Right atrium auricular region (tissue), 2 donors: Measurements from ENCODE around the gene MLXIPL. TPM values are rescaled to one million over a fixed set of nuclear protein-coding genes. Genes with fewer than 3 reads are reported as not detected.
A peak's percentile ranks its signal among the peaks of the same experiment; 100 is the strongest.

Experiments
- DNase-seq: peaks from one replicate; pipeline ENCODE4 v3.0.0-alpha.2; 2019; ENCODE audit warnings: low spot score
- H3K27ac ChIP-seq, 2 donors: fragments of 200-600 bp; sonication (generic); 1 replicate in 1 of 2; 2 replicates in 1 of 2; pipeline ENCODE4 v1.5.1; 2016 to 2019
- H3K27me3 ChIP-seq, 2 donors: fragments of 200-600 bp; sonication (generic); one replicate each; pipeline versions ENCODE4 v1.5.1 to v1.6.0; 2017 to 2019
- H3K36me3 ChIP-seq: fragments of 200-600 bp; sonication (generic); one replicate; pipeline ENCODE4 v1.5.1; 2016
- H3K4me1 ChIP-seq, 2 donors: fragments of 200-600 bp; sonication (generic); one replicate each; pipeline versions ENCODE4 v1.5.1 to v1.6.0; 2017 to 2019
- H3K4me3 ChIP-seq, 2 donors: fragments of 200-600 bp; sonication (generic); 1 replicate in 1 of 2; 2 replicates in 1 of 2; pipeline ENCODE4 v1.5.1; 2017 to 2019; ENCODE audit warnings: mild to moderate bottlenecking in 1 of 2, moderate library complexity in 1 of 2
- H3K9me3 ChIP-seq, 2 donors: fragments of 200-600 bp; sonication (generic); one replicate each; pipeline ENCODE4 v1.5.1; 2019
- total RNA-seq, 2 donors: library from RNA; depleted of rRNA; stranded (reverse); fragments of >200 nt; gene quantifications; one replicate each; pipeline ENCODE4 v1.1.0, GENCODE V29; 2016
- TF ChIP-seq, protein P1 (sequence below), 2 donors: fragments of 200-600 bp; sonication (generic); IDR thresholded peaks; one replicate each; pipeline ENCODE4 v1.5.1; 2019; ENCODE audit warnings: antibody characterized with exemption in 2 of 2

MLXIPL gene
- total RNA-seq, 2 donors from 2014 or later: 0.41 to 1.3 TPM

DNA sequence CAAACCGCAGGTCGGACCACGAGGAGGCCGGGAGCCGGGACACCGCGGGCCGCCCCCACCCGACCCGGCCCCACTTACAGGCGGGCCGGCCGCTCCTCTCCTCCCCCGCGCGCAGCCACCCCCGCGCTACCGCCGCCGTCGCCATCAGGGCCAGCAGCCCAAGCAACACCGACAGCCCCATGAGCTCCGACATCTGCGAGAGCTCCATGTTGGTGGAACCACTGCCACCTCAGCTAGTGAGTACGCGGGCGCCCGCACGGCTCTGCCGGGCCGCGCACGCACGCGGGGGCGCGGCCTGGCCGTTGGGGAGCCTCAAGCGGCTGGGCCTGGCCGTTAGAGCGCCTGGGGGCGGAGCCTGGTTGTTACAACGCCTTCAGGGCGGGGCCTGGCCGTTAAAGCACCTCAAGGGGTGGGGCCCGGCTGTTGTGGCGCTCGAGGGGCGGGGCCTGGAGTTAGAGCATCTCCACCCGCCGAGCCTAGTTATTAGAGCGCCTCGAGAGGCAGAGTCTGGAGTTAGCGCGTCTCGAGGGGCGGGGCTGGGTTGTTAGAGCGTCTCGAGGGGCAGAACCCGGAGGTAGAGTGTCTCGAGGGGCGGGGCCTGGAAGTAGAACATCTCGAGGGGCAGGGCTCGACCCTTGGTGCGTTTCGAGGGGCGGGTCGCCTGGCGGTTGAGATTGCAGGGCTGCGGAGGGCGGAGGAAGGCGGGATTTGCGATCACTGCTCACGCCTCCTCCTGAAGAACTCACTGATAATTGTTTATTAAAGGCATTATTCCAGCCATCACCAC lies 45.8 kb downstream of the MLXIPL start, which contains the start of gene TBL2:
TSS of gene TBL2 (minus strand) at position 238 of the 787 bp plus-strand sequence. CDS start at position 208, 30 bp downstream.
- peak; percentile 98 for DNase-seq
- Histone ChIP-seq H3K27me3 (no peaks in the 10 kb centered on the region), H3K27ac (peak within 1 kb of the TSS; percentile 93 to 94), H3K36me3 (peaks cover 23% of the 10 kb centered on the region), H3K4me3 (peak within 1 kb of the TSS; percentile 98 to 99), H3K9me3 (no peaks in the 10 kb centered on the region), H3K4me1 (peaks cover 0 to 27% of the 10 kb centered on the region in 2 donors)
- TF ChIP-seq, protein P1, sequence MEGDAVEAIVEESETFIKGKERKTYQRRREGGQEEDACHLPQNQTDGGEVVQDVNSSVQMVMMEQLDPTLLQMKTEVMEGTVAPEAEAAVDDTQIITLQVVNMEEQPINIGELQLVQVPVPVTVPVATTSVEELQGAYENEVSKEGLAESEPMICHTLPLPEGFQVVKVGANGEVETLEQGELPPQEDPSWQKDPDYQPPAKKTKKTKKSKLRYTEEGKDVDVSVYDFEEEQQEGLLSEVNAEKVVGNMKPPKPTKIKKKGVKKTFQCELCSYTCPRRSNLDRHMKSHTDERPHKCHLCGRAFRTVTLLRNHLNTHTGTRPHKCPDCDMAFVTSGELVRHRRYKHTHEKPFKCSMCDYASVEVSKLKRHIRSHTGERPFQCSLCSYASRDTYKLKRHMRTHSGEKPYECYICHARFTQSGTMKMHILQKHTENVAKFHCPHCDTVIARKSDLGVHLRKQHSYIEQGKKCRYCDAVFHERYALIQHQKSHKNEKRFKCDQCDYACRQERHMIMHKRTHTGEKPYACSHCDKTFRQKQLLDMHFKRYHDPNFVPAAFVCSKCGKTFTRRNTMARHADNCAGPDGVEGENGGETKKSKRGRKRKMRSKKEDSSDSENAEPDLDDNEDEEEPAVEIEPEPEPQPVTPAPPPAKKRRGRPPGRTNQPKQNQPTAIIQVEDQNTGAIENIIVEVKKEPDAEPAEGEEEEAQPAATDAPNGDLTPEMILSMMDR (IDR thresholded peaks at IDR 0.05): no peak

DNA sequence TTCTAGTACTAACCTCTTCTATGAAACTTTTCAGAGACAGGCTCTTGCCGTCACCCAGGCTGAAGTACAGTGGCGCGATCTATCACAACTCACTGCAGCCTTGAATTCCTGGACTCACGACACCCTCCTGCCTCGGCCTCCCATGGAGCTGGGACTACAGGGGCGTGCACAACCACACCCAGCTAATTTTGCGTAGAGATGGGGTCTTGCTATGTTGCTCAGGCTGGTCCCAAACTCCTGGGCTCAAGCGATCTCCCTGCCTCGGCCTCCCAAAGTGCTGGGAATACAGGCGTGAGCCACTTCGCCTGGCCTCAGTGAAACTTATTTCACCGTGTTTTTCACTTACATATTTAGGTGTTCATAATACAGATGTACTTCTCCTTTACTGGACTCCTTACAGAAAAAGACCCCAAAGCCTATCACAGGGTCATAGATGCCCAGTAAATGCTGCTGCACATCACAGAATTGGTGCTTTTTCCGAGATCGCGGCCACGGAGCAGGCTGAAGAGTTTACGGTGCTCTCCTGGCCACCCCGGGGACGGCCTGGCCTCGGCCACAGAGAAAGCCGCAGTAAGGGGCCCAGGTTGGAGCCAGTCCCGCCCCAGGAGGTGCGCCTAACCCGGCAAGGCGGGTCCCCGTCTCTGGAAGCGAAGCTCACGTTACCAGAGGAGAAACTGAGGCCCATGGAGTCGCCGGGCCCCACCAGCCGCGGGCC lies 46.5 kb downstream of the MLXIPL start:
- no peak for DNase-seq
- peaks cover 0 to 27% of the 10 kb centered on the region in 2 donors for H3K4me1 ChIP-seq
- peaks cover 31% of the 10 kb centered on the region for H3K36me3 ChIP-seq
- no peaks in the 10 kb centered on the region for H3K27me3 ChIP-seq
- TF ChIP-seq, protein P1 (IDR thresholded peaks at IDR 0.05): no peak
- peak overlapping the region; percentile 93 to 94 for H3K27ac ChIP-seq
- no peaks in the 10 kb centered on the region for H3K9me3 ChIP-seq
- peak overlapping the region; percentile 98 to 99 for H3K4me3 ChIP-seq

DNA sequence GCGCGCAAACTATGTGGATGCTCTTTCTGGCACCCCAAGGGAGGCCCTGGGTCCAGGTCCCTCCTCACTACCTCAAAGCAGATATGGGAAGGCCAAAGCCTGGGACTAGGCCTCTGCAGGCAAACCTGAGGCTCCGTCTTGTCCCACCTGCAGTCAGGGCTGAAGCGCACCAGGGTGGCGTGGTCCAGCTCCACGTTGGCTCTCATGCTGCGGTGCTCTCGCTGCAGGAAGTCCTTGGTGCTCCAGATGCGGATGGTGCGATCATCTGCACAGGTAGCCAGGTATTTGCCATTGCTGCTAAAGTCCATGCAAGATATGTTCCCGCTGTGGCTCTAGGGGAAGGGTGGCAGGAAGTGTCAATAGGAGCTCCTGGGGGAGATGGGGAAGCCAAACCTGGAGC lies 50.5 kb downstream of the MLXIPL start:
- TF ChIP-seq, protein P1 (IDR thresholded peaks at IDR 0.05): no peak

DNA sequence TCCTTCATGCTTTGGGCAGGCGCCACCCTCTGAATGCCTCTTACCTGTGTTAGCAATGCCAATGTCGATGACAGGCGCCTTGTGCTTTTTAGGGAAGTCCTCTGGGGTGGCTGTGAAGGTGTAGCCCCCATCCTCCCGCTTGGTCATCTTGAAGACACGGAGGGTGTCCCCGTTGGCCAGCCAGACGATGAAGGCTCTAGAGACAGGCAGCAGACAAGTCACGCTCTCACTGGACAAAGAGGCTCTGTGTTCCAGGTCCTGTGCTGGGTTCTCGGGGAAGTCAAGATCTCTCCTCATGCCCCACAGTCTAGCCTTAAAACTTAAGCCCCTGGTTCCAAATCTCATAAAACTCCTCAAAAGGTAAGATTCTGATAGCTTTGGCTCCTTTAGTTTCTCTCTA lies 51.0 kb downstream of the MLXIPL start:
- Histone ChIP-seq H3K4me3 (no peak overlapping the region), H3K27me3 (no peaks in the 10 kb centered on the region), H3K4me1 (peaks cover 0 to 21% of the 10 kb centered on the region in 2 donors), H3K36me3 (peaks cover 62% of the 10 kb centered on the region), H3K9me3 (no peaks in the 10 kb centered on the region), H3K27ac (no peak overlapping the region)
- TF ChIP-seq, protein P1 (IDR thresholded peaks at IDR 0.05): no peak
- DNase-seq: no peak

More for the DNA sequence above, 50.5 kb downstream of the MLXIPL start:
- DNase-seq: no peak
- Histone ChIP-seq H3K4me1 (peaks cover 0 to 21% of the 10 kb centered on the region in 2 donors), H3K27ac (no peak overlapping the region), H3K27me3 (no peaks in the 10 kb centered on the region), H3K4me3 (no peak overlapping the region), H3K36me3 (peaks cover 62% of the 10 kb centered on the region), H3K9me3 (no peaks in the 10 kb centered on the region)

DNA sequence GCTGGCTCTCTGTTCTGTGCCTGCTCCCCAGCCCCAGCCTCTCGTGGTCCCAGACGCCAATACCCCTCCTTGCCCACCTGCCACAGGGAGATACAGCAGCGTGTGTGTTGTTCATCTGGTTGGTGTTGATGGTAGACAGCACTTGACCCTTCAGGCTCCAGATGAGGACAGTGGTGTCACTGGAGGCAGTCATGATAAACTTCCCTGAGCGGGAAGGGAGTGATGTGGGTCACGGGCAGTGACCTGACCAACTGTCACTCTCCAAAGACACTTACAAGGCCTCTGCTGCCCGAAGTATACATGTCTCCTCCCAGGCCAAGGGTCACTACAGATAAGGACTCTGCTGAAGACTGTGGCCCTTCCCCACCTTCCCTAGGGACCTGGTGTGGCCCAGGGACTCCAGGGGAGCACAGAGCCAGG lies 51.5 kb downstream of the MLXIPL start:
- TF ChIP-seq, protein P1 (IDR thresholded peaks at IDR 0.05): no peak
- peaks cover 62% of the 10 kb centered on the region for H3K36me3 ChIP-seq
- no peak overlapping the region for H3K27ac ChIP-seq

More for the DNA sequence above, 51.5 kb downstream of the MLXIPL start:
- Histone ChIP-seq H3K4me1 (peaks cover 0 to 20% of the 10 kb centered on the region in 2 donors), H3K27me3 (no peaks in the 10 kb centered on the region), H3K4me3 (no peak overlapping the region), H3K9me3 (no peaks in the 10 kb centered on the region)
- DNase-seq: no peak
